HG03139 (cell line): ENCODE results near the gene UFSP2.

ENCODE experiments used
- ATAC-seq: cut with Tn5 transposase; IDR thresholded peaks from one replicate; pipeline ENCODE4 v1.9.1; 2021; ENCODE audit not compliant: unreplicated experiment

Gene UFSP2

DNA sequence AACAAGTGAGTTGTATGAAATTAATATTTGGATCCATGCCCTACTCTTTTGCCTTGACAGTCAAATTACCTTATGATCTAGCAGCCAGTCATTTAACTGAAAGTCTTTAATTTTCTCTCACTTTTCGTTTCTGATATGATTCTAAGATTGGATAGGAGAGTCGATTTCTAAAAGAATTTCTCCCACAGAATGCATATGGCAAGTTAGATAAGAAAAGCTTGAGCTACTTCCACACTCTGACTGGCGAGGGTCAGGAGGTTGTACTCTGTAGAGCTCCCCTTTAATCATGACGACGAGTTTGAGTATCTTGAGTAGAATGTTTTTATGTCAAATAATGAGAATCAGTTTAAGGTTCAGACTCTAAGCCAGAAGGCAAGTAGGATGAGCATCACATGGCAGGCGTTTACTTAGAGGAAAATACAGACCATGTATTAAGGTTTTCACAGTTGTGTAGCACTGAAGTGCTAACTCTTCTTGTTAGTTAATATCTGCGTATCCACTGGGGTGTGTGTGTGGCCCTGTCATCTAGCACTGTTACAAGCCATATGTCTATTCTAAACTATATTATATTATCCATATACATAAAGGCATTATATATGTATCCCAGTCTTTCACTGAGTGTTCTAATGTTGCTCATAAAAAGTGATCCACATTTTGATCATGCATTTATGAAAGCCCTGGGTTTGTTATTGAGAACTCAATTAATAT is 67.9 kb downstream of the UFSP2 start:
- ATAC-seq, result no peak

DNA sequence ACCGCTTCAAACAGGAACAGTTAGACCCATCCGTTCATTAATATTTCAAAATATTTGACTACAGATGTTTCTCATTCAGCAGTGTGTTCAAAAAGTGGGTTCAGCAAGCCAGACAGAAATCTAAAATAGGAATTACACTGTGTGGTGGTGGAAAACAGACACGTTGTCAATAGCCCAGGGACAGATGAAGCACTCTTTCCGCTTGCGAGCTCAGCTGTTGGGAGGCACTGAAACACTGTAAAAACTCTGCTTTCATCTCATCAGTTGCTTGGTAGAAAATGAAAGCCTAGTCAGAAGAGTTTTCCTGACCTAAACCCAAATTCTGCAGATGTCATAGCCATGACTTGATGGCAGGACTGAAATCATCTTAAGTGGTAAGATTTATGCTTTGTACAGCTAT is 68.6 kb downstream of the UFSP2 start:
- ATAC-seq, result no peak

GRCh38 chr4:185352741-185353140 is 73.0 kb downstream of the UFSP2 start:
- no peak for ATAC-seq

DNA sequence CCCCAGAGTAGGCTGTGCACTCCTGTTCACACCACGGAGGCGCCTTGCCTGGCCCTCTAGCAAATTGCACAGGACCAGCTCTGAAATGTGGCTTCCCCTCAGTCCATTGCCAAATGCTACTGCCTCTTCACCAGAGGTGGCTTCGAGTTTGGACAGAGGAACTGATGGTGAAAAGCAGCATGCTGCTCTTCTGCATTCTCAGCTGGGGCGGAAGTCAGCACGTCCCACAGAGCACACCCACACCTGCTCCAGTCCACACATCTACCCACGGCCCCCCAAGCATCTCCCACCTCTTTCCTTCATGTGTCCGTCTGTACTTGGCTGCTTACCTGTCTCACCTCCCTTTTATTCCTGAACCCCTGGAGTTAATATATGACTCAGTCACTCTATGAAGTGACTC is 73.6 kb downstream of the UFSP2 start:
- ATAC-seq, result no peak

- no peak for ATAC-seq
Measured at GRCh38 chr4:185351691-185352090, 74.1 kb downstream of the UFSP2 start.
